HG02970 (cell line): ENCODE data around the gene CD320.

Source experiments
- ATAC-seq: cut with Tn5 transposase; IDR thresholded peaks from one replicate; pipeline ENCODE4 v1.9.1; 2021; ENCODE audit warnings: mild to moderate bottlenecking, moderate library complexity, moderate number of reproducible peaks; ENCODE audit not compliant: unreplicated experiment, low FRiP score

The CD320 gene

GRCh38 chr19:8255426-8256125 lies 52.6 kb downstream of the CD320 start:
- no peak for ATAC-seq

DNA sequence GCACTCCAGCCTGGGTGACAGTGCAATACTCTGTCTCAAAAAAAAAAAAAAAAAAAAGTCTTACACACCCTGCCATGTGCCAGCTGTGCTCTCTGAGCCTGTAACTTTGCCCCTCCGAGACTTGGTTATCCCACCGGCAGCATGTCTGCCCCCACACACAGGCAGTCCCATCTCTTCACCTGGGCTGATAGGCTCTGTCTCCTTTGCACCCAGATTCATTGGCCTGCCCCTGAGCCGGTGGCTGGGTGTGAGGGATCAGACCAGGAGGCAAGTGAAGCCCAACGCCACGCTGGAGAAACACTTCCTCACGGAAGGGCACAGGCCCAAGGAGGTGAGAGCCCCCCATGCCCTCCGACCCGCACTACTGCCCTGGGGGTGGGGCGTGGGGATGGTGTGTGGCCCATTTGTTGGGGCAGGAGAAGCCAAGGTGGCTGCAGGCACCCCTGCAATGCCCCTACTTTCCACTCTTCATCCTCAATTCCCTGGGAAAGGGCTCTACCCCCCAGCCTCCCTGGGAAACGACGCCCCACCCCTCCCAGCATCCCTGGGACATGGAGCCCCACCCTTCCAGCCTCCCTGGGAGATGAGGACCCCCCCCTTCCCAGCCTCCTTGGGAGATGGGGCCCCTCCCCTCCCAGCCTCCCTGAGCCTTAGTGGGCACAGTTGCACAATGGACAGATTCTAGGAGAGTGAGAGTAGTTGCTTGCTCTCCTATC lies 53.7 kb downstream of the CD320 start:
- ATAC-seq, result no peak

- no peak for ATAC-seq
Measured at GRCh38 chr19:8253678-8254077, 54.5 kb downstream of the CD320 start.

DNA sequence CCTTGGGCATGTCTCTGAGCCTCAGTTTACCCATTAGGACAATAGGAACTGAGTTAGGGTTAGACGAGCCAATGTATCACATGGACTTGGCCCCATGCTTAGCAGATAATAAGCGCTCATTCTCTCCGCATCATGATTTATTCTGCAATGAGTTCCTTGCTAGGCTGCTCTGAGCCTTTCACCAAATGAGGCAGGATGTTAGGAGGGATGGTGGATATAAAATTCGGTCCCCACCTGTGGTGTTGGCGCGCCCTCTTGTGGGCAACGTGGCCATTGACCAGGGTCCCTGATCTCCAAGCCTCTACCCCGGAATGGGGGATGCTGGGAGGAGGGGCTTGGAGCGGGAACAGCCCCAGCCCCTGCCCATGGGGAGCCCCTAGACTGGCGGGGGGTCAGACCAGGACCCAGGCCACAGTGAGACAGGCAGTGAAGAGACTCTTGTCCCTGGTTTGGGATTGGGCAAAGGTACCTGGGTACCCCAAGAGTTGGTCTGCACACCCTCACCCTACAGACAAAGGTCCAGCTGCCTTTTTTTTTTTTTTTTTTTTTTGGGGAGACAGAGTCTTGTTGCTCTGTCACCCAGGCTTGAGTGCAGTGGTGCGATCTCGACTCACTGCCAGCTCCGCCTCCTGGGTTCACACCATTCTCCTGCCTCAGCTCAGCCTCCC lies 55.1 kb downstream of the CD320 start:
- ATAC-seq, result no peak
